Gastroesophageal sphincter (tissue), 3 donors: ENCODE results near the gene ZGLP1.

ENCODE experiments used
- POLR2AphosphoS5 ChIP-seq: sonication (generic); formaldehyde crosslinking; IDR thresholded peaks from one replicate; pipeline ENCODE4 v1.6.1; 2017; ENCODE audit warnings: antibody characterized with exemption
- TF ChIP-seq, protein P1 (sequence below), 4 experiments: fragments of 200-600 bp in 2 of 4; fragments of 450-650 bp in 2 of 4; sonication (generic) in 1 of 4; IDR thresholded peaks; one replicate each; pipeline ENCODE4 v1.5.1; 2017 to 2019; ENCODE audit warnings: antibody characterized with exemption in 4 of 4, mild to moderate bottlenecking in 2 of 4, moderate library complexity in 2 of 4

DNA sequence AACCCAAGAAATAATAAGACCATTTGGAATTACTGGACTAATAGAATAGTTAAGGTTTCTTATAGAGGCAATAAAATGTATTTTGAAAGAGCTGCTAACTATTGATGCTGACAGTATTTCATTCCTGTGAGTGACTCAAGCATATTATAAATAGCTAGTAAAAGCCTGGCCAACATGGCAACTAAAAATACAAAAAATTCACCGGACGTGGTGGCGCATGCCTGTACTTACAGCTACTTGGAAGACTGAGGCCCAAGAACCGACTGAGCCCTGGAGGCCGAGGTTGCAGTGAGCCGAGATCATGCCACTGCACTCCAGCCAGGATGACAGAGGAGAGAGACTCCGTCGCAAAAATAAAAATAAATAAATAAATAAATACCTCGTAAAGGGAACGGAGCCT is 35.2 kb upstream of the ZGLP1 start:
- TF ChIP-seq, protein P1, sequence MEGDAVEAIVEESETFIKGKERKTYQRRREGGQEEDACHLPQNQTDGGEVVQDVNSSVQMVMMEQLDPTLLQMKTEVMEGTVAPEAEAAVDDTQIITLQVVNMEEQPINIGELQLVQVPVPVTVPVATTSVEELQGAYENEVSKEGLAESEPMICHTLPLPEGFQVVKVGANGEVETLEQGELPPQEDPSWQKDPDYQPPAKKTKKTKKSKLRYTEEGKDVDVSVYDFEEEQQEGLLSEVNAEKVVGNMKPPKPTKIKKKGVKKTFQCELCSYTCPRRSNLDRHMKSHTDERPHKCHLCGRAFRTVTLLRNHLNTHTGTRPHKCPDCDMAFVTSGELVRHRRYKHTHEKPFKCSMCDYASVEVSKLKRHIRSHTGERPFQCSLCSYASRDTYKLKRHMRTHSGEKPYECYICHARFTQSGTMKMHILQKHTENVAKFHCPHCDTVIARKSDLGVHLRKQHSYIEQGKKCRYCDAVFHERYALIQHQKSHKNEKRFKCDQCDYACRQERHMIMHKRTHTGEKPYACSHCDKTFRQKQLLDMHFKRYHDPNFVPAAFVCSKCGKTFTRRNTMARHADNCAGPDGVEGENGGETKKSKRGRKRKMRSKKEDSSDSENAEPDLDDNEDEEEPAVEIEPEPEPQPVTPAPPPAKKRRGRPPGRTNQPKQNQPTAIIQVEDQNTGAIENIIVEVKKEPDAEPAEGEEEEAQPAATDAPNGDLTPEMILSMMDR (IDR thresholded peaks at IDR 0.05), result no peak
- no peak for TF ChIP-seq POLR2AphosphoS5
